NOMO-1 (cell line): ENCODE measurements around the gene BPTF.
"Not testable (repeated sequence)": the region's sequence is repeated elsewhere in the genome, so short reads cannot be mapped to it uniquely, and the experiment has no call there.

ENCODE experiments used
- DNase-seq, 2 experiments: peaks; one replicate each; lab custom pipeline; 2025; ENCODE audit not compliant: unreplicated experiment in 2 of 2; lab: John Stamatoyannopoulos, UW

Gene BPTF

GRCh38 chr17:67999291-67999911 lies 174.1 kb downstream of the BPTF start:
- DNase-seq = no peak

GRCh38 chr17:68004201-68004600 lies 178.9 kb downstream of the BPTF start:
- no peak for DNase-seq

GRCh38 chr17:68006797-68007196 lies 181.5 kb downstream of the BPTF start:
- DNase-seq = no peak

GRCh38 chr17:68011199-68011665 lies 185.9 kb downstream of the BPTF start:
- peak; percentile 44 to 45 for DNase-seq

- no peak for DNase-seq
Measured at GRCh38 chr17:68013385-68013784, 188.1 kb downstream of the BPTF start.

GRCh38 chr17:68015081-68015723 lies 189.9 kb downstream of the BPTF start:
- no peak for DNase-seq

GRCh38 chr17:68016838-68017237 lies 191.5 kb downstream of the BPTF start:
- no peak for DNase-seq

GRCh38 chr17:68018493-68018892 lies 193.2 kb downstream of the BPTF start:
- DNase-seq = not testable (repeated sequence)

- no peak for DNase-seq
Measured at GRCh38 chr17:68019336-68019674, 194.0 kb downstream of the BPTF start.

GRCh38 chr17:68019675-68020408 lies 194.5 kb downstream of the BPTF start:
- peak; percentile 88 to 96 for DNase-seq

- DNase-seq = peak in 1 of 2 experiments; percentile 56
Measured at GRCh38 chr17:68020409-68020756, 195.1 kb downstream of the BPTF start.

- not testable (repeated sequence) for DNase-seq
Measured at GRCh38 chr17:68020791-68021190, 195.5 kb downstream of the BPTF start.

GRCh38 chr17:68021963-68022362 lies 196.7 kb downstream of the BPTF start:
- DNase-seq = no peak

GRCh38 chr17:68022547-68022946 lies 197.2 kb downstream of the BPTF start:
- DNase-seq = not testable (repeated sequence)

GRCh38 chr17:68029512-68030215 lies 204.4 kb downstream of the BPTF start:
- DNase-seq = no peak
